HG02852 (cell line): Measurements from ENCODE around the gene KIAA1549.
"Not testable (repeated sequence)": the region's sequence is repeated elsewhere in the genome, so short reads cannot be mapped to it uniquely, and the experiment has no call there.

Source experiments
- ATAC-seq: cut with Tn5 transposase; IDR thresholded peaks from one replicate; pipeline ENCODE4 v1.9.1; 2021; ENCODE audit warnings: mild to moderate bottlenecking, moderate library complexity; ENCODE audit not compliant: unreplicated experiment

The KIAA1549 gene

DNA sequence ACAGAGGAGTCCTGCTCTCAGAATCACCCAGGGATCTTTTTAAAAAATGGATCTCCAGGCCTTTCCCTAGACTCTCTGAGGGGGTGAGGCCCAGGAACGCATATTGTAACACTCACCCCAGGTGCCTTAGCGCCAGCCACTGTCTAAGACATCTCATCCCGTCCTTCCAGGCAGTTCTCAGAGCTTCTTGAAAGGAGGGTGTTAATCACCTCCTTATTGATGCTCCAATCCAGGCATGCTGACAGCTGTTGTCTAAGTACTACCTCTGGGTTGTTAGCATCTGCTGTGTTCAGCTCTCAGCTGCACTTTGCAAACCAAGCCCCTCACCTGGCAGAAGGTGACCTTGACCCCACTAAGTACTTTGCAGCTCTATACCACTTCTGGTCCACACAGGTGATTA lies 36.0 kb downstream of the KIAA1549 start:
- no peak for ATAC-seq

DNA sequence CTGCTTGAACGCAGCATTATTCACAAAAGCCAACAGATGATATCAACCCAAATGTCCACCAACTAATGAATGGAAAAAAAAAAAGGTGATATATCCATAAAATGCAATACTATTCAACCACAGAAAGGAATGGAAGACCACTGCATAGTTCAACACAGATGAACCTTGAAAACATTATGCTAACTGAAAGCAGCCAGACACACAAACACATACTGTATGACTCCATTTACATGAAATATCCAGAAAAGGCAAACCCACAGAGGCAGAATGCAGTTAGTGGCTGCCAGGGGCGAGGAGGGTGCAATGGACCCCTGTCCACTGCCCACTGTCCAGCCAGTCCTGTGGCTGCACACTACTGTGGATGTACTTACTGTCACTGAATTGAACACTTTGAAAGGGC lies 36.6 kb downstream of the KIAA1549 start:
- ATAC-seq, result no peak

DNA sequence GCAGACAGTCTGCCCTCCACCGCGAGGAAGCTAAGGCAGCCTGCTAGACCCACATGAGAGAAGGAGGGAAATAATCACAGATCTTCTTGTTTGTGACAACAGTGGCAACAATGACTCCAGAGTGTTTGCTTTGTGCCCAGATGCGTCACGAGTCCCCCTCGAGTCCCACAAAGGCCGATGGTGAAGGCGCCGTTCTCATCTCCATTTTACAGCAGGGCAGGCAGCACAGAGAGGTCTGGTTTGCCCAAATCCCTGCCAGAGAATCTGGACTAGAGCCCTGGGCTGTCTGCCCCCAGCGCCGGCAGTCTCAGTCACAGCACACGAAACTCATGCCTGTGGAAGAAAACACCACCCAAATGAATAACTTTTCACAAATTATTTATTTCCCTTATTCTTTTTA lies 38.1 kb downstream of the KIAA1549 start:
- no peak for ATAC-seq

DNA sequence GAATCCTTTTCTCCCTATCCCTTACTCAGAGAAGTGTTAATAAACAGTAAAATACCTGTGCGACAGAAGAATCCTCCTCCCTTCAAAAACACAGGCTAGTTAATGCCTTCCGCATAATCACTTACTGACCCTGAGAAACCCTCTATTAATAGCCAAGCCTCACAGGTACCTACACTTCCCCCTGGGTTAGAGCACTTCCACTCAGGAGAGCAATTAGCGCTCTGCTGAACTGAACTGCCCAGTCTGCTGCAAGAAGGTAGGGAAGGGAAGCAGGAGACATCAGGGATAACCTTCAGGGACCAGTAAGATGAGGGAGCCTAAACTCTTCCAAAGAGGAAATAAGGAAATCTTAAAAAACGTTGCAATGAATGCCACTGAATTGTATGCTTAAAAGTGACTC lies 39.6 kb downstream of the KIAA1549 start:
- ATAC-seq, result no peak

- not testable (repeated sequence) for ATAC-seq
Observed at GRCh38 chr7:138940602-138941001, 40.6 kb downstream of the KIAA1549 start.

DNA sequence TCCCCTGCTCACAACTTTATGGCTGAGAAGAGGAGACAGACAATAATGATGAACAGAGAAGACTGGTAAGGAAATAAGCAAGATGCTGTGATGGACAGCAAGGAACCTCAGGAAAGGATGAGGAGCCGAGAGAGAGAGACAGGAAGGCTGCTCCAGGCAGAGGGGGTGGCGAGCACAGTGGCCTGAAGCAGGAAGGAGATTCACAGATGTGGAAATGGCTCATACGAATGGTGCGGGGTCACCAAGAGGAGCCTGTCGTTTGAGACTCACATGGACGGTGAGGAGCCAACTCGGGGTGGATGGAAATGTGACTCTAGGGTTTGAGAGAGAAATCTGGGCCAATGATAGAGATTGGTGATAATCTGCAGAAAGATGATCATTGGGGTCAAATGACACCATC lies 43.7 kb downstream of the KIAA1549 start:
- no peak for ATAC-seq

DNA sequence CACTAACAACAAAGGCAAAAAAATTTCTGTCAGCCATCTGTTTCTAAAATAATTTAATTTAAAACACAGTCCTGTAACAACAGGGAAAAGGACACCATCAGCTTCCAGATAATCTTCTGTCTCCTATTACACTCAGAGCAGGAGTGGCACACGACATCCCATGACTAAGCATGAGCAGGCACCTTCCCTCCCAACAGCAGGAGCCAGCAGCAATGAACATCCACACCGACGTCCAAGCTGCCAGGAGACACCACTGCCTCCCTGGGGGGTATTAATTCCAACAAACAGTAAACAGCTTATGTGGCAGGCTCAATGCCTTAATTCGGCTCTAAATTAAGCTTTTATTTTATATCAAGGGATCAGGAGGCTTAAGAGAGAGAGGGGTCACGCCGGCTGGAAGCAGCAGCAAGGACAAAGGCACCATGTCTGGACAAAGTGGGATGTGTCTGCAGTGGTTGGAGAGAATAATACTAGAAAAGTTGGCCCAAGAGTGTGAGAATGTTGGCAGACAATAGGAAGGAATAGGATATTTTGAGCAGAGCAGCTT lies 45.7 kb downstream of the KIAA1549 start:
- no peak for ATAC-seq

GRCh38 chr7:138934861-138935260 lies 46.3 kb downstream of the KIAA1549 start:
- ATAC-seq, result no peak

GRCh38 chr7:138934367-138934766 lies 46.8 kb downstream of the KIAA1549 start:
- ATAC-seq, result no peak

DNA sequence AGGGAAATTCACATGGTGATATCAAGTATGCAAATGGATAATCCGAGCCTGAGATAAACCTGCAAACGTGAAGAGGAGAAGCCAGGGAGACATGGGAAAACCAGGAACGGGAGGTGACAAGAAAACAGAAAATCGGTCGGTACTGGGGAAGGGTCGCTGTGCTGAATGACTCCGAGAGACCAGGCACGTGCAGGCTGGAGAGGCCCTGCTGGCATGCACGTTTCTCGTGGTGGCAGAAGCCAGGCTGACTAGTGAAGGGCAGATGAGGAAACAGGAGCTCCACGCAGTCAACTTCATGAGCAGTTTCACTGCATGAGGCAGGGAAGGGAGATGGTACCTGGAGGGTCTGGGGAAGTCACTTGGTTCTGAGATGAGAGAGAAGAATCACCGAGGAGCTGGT lies 48.3 kb downstream of the KIAA1549 start:
- no peak for ATAC-seq

GRCh38 chr7:138932427-138932826 lies 48.8 kb downstream of the KIAA1549 start:
- no peak for ATAC-seq

GRCh38 chr7:138929969-138930368 lies 51.2 kb downstream of the KIAA1549 start:
- no peak for ATAC-seq

DNA sequence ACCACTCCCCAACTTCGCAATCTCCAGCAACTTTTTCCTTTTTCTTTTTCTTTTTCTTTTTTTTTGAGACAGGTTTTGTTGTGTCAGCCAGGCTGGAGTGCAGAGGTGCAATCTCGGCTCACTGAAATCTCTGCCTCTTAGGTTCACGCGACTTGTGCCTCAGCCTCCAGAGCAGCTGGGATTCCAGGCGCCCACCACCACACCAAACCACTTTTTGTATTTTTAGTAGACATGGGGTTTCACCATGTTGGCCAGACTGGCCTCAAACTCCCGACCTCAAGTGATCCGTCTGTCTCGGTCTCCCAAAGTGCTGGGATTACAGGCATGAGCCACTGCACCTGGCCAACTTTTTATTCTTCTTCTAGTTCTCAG lies 55.0 kb downstream of the KIAA1549 start:
- peak; percentile 25 for ATAC-seq

GRCh38 chr7:138924501-138925225 lies 56.5 kb downstream of the KIAA1549 start:
- no peak for ATAC-seq

- ATAC-seq, result no peak
Observed at GRCh38 chr7:138921277-138921676, 59.9 kb downstream of the KIAA1549 start.

- no peak for ATAC-seq
Observed at GRCh38 chr7:138919911-138920310, 61.3 kb downstream of the KIAA1549 start.

- ATAC-seq, result no peak
Observed at GRCh38 chr7:138919216-138919615, 62.0 kb downstream of the KIAA1549 start.

GRCh38 chr7:138918756-138919155 lies 62.4 kb downstream of the KIAA1549 start:
- ATAC-seq, result no peak

GRCh38 chr7:138918176-138918575 lies 63.0 kb downstream of the KIAA1549 start:
- no peak for ATAC-seq

- ATAC-seq, result no peak
Observed at GRCh38 chr7:138917771-138918170, 63.4 kb downstream of the KIAA1549 start.

GRCh38 chr7:138916731-138917130 lies 64.5 kb downstream of the KIAA1549 start:
- ATAC-seq, result no peak

DNA sequence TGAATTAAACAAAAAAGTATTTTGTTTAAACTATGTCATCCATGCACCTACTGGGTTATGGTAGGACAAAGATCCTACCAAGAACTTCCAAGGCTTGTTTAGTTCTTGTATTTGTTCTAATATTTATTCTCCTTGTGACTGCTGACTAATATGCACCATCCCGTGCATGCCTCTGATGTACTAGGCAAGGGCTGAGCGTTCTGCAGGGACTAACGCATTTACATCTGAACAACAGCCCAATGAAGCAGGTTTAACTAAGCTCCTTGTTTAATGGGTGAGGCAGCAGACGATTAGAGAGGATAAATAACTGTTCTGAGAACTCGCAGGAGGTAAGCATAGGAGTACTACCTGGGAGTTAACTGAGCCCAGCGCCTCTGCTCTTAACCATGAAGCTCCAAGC lies 64.9 kb downstream of the KIAA1549 start:
- no peak for ATAC-seq

DNA sequence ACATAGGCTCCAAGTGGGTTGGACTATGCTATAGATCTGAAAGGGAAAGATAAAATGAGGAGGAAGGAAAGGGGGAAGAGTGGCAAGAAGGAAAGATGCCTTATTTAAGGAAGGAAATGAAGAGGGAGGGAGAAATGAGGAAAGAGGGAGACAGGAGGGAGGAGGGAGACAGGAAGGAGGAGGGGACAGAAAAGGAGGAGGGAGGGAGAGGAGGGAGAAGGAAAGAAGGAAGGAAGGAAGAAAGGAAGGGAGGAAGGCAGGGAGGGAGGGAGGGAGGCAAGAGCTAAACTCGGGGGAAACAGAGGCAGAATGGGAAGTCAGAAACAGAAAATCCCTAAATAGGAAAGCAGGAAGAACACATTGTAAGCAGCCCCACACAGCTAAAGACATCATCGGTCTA lies 67.4 kb downstream of the KIAA1549 start:
- no peak for ATAC-seq
